Thyroid gland (tissue), 4 donors: ENCODE measurements around the gene ADNP. TPM values are rescaled to one million over a fixed set of nuclear protein-coding genes. Genes with fewer than 3 reads are reported as not detected.
A peak's percentile ranks its signal among the peaks of the same experiment; 100 is the strongest.
"Not testable (repeated sequence)": the region's sequence is repeated elsewhere in the genome, so short reads cannot be mapped to it uniquely, and the experiment has no call there.

Experiments used
- DNase-seq, 2 donors: peaks; one replicate each; pipeline ENCODE4 v3.0.0-alpha.2; 2019
- H3K27ac ChIP-seq, 3 donors: fragments of 200-600 bp; sonication (generic); 1 replicate in 2 of 3; 2 replicates in 1 of 3; pipeline ENCODE4 v1.5.1; 2016 to 2019; ENCODE audit warnings: mild to moderate bottlenecking in 1 of 3, moderate library complexity in 1 of 3
- H3K27me3 ChIP-seq: fragments of 200-600 bp; sonication (generic); one replicate; pipeline ENCODE4 v1.5.1; 2019
- H3K36me3 ChIP-seq, 2 donors: fragments of 200-600 bp; sonication (generic); one replicate each; pipeline ENCODE4 v1.5.1; 2016 to 2019
- H3K4me1 ChIP-seq, 2 donors: fragments of 200-600 bp; sonication (generic); one replicate each; pipeline ENCODE4 v1.5.1; 2017 to 2019
- H3K4me3 ChIP-seq, 3 donors: fragments of 200-600 bp; sonication (generic); replicated peaks in 1 of 3; 1 replicate in 2 of 3; 2 replicates in 1 of 3; pipeline ENCODE4 v1.5.1; 2016; ENCODE audit warnings: mild to moderate bottlenecking in 1 of 3
- H3K9me3 ChIP-seq: fragments of 200-600 bp; sonication (generic); one replicate; pipeline ENCODE4 v1.5.1; 2017
- POLR2A ChIP-seq, 2 donors: fragments of 450-650 bp; IDR thresholded peaks; one replicate each; pipeline ENCODE4 v1.6.1; 2017; ENCODE audit warnings: antibody characterized with exemption in 2 of 2, mild to moderate bottlenecking in 2 of 2, moderate library complexity in 1 of 2
- WGBS, 2 donors: methylation state at CpG; one replicate each; pipeline ENCODE4 v1.1.5; 2017; 5-methylcytosine and 5-hydroxymethylcytosine counted together
- intact Hi-C: fragments of 100-400 bp; cut with DNase I; formaldehyde crosslinking; loops from one replicate; pipeline ENCODE4 v1.15.1; 2023
- total RNA-seq, 4 donors: library from RNA; depleted of rRNA; stranded (reverse); fragments of >200 nt; gene quantifications; one replicate each; pipeline ENCODE4 v1.2.3, GENCODE V29; 2016
- TF ChIP-seq, protein P1 (sequence below), 6 experiments: fragments of 200-600 bp in 3 of 6; fragments of 450-650 bp in 3 of 6; sonication (generic) in 3 of 6; IDR thresholded peaks; one replicate each; pipeline ENCODE4 v1.5.1; 2016 to 2019; ENCODE audit warnings: antibody characterized with exemption in 6 of 6, mild to moderate bottlenecking in 2 of 6, inconsistent platforms in 1 of 6, moderate library complexity in 1 of 6

Gene ADNP
- total RNA-seq, 4 donors from 2014 or later: 55.5 to 68.9 (median 63.5) TPM

DNA sequence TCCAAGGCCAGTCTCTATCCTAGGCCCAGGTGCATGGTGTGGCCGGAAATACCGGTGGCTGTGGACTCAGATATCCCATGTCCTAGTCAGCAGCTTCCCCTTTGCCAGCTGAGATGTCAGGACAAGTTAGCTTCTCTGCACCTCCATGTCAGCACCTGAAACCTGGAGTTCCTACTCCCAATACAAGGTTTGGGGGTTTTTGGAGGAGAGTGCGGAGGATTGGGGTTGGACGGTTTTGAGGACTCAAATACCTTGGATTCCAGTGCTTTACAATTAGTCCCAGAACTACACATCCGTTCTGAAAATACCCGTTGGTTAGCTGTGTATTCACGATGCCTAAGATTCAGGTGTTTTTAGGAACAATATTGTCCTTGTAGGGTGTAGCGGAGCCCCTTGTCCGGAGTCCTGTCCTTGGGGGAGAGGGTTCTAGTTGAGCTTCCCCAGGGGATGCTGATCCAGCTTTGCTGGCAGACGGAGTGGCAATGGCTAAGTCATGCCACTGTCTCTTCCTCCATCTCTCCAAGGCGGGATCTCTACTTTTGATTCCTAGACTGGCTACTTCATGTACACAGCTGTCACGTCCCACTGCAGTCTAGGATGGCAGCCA, 45.0 kb downstream of the ADNP start:
- H3K4me1 ChIP-seq: peaks cover 0 to 6% of the 10 kb centered on the region in 2 donors
- DNase-seq: no peak
- H3K36me3 ChIP-seq: peaks cover 0 to 6% of the 10 kb centered on the region in 2 donors
- H3K9me3 ChIP-seq: no peaks in the 10 kb centered on the region
- 82 to 89% methylated on average over 12 of the region's 12 CpGs for WGBS, 2 donors
- H3K27me3 ChIP-seq: no peaks in the 10 kb centered on the region
- H3K27ac ChIP-seq: no peak overlapping the region
- no peak overlapping the region for H3K4me3 ChIP-seq
- TF ChIP-seq, protein P1, sequence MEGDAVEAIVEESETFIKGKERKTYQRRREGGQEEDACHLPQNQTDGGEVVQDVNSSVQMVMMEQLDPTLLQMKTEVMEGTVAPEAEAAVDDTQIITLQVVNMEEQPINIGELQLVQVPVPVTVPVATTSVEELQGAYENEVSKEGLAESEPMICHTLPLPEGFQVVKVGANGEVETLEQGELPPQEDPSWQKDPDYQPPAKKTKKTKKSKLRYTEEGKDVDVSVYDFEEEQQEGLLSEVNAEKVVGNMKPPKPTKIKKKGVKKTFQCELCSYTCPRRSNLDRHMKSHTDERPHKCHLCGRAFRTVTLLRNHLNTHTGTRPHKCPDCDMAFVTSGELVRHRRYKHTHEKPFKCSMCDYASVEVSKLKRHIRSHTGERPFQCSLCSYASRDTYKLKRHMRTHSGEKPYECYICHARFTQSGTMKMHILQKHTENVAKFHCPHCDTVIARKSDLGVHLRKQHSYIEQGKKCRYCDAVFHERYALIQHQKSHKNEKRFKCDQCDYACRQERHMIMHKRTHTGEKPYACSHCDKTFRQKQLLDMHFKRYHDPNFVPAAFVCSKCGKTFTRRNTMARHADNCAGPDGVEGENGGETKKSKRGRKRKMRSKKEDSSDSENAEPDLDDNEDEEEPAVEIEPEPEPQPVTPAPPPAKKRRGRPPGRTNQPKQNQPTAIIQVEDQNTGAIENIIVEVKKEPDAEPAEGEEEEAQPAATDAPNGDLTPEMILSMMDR (IDR thresholded peaks at IDR 0.05): no peak
- intact Hi-C loops: no loop called here

DNA sequence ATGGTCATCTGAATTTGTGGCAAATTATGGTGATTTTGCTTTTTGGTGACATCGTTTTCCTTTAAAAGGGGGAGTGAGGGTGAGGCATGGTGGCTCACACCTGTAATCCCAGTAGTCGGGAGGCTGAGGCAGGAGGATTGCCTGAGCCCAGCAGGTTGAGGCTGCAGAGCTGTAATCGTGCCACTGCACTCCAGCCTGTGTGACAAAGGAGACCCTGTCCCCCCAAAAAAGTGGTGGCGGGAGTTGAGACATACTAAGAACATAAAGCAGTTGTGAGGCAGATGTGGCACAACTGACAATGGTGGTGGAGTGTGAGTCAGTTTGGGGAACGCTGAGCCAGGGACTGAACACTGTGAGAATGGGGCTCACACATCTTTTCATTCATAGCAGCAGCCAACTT, 45.5 kb downstream of the ADNP start:
- TF ChIP-seq POLR2A (IDR thresholded peaks at IDR 0.05): no peak
- TF ChIP-seq, protein P1 (IDR thresholded peaks at IDR 0.05): no peak
- WGBS, 2 donors: 88 to 96% methylated on average over 5 of the region's 5 CpGs

DNA sequence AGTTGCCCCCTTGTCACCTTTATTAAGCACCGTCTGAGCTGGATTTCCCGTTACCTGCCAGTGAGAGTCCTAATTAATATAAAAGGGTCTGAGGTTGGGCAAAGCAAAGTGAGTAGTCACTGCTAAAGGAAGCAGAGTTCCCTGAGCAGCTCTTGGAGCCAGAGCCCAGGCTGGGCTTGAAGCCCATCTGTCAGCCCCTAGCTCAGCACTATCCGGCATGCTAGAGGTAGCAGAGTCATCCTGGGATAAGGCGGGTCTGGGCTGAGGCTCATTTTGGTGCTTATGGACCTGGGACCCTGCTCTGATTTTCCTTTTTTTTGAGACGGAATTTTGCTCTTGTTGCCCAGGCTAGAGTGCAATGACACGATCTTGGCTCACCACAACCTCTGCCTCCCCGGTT, 46.2 kb downstream of the ADNP start:
- intact Hi-C loops: no loop called here
- H3K36me3 ChIP-seq: peaks cover 0 to 4% of the 10 kb centered on the region in 2 donors

More for the DNA sequence above, 45.5 kb downstream of the ADNP start:
- H3K27me3 ChIP-seq: no peaks in the 10 kb centered on the region
- peaks cover 0 to 4% of the 10 kb centered on the region in 2 donors for H3K36me3 ChIP-seq
- H3K4me1 ChIP-seq: peaks cover 0 to 6% of the 10 kb centered on the region in 2 donors
- no peaks in the 10 kb centered on the region for H3K9me3 ChIP-seq
- intact Hi-C loops: no loop called here
- no peak for DNase-seq
- no peak overlapping the region for H3K27ac ChIP-seq
- no peak overlapping the region for H3K4me3 ChIP-seq

DNA sequence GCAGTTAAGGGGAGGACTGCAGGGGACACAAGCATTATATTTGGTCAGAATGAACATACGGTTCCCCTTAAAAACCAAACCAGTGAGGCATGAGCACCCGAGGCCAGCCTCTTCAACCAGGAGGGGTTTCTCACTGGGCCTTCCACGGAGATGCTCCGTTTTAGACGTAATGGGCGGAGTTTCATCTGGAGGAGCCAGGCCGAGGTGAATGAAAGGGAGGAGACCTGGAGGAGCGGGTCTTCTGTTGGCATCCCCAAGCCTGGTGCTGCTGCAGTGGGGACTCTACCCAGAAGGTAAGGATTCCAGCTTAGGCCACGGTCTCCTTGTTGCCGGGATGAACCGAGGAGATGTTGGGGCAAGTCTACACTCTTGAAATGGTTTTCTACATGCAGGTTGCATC, 47.4 kb downstream of the ADNP start:
- no peak for TF ChIP-seq POLR2A (IDR thresholded peaks at IDR 0.05)
- TF ChIP-seq, protein P1 (IDR thresholded peaks at IDR 0.05): no peak
- no peaks in the 10 kb centered on the region for H3K27me3 ChIP-seq
- no peak for DNase-seq
- H3K27ac ChIP-seq: no peak overlapping the region
- intact Hi-C loops: no loop called here
- 71 to 74% methylated on average over 11 of the region's 11 CpGs for WGBS, 2 donors
- H3K4me3 ChIP-seq: no peak overlapping the region
- peaks cover 0 to 4% of the 10 kb centered on the region in 2 donors for H3K36me3 ChIP-seq
- H3K9me3 ChIP-seq: no peaks in the 10 kb centered on the region
- H3K4me1 ChIP-seq: peaks cover 0 to 6% of the 10 kb centered on the region in 2 donors

More for the DNA sequence above, 46.2 kb downstream of the ADNP start:
- TF ChIP-seq POLR2A (IDR thresholded peaks at IDR 0.05): no peak
- TF ChIP-seq, protein P1 (IDR thresholded peaks at IDR 0.05): no peak
- no peaks in the 10 kb centered on the region for H3K27me3 ChIP-seq
- no peak overlapping the region for H3K27ac ChIP-seq
- H3K9me3 ChIP-seq: no peaks in the 10 kb centered on the region
- peaks cover 0 to 6% of the 10 kb centered on the region in 2 donors for H3K4me1 ChIP-seq
- WGBS, 2 donors: 67 to 88% methylated on average over 5 to 7 of the region's 7 CpGs
- no peak overlapping the region for H3K4me3 ChIP-seq
- no peak for DNase-seq

DNA sequence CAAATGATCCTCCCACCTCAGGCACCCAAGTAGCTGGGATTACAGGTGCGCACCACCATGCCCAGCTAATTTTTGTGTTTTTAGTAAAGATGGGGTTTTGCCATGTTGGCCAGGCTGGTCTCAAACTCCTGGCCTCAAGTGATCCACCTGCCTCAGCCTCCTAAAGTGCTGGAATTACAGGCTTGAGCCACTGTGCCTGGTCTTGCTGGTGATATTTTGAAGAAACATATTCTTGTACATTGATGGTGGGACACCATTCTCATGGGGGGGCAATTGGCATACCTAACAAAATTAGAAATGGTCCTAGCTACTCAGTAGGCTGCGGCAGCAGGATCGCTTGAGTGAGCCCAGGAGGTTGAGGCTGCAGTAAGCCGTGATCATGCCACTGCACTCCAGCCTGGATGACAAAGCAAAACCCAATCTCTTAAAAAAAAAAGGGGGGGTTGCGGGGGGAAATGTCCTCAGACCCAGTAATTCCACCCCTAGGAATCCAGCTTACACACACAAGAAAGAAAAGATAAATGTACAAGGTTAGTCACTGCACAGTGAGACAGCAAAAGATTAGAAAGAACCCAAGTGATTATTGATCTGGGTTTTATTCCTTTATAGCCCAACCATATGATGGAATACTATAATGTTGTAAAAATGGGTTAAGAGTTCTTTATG, 49.3 kb downstream of the ADNP start:
- H3K36me3 ChIP-seq, H3K9me3 ChIP-seq, H3K4me3 ChIP-seq, H3K4me1 ChIP-seq, H3K27me3 ChIP-seq, intact Hi-C loops: not testable (repeated sequence)
- peak overlapping the region in 1 of 3 donors; percentile 33 for H3K27ac ChIP-seq
- peak; percentile 75 to 78 for DNase-seq
- 67 to 73% methylated on average over 5 of the region's 5 CpGs for WGBS, 2 donors
